ENCODE data around the gene ETFBKMT. TPM values are rescaled to one million over a fixed set of nuclear protein-coding genes. Genes with fewer than 3 reads are reported as not detected.

ETFBKMT gene
- total and polyA plus RNA-seq, 2 of the 13 experiments (the other 11 are each of a cell fraction or from before 2014, with no cell fraction given), result 0.62 to 0.93 TPM

- no peak for TF ChIP-seq ZNF276 (CRISPR knock-in tag; IDR thresholded peaks at IDR 0.05; ENCODE audit: low read depth)
- TF ChIP-seq USF2 (IDR thresholded peaks at IDR 0.05; ENCODE audit: low read depth, low read length), result no peak
- no peak for TF ChIP-seq USF2 (CRISPR knock-in tag; IDR thresholded peaks at IDR 0.05; ENCODE audit: borderline replicate concordance)
- no peak for TF ChIP-seq LRRFIP1 (CRISPR knock-in tag; conservative IDR thresholded peaks at IDR 0.05)
- TF ChIP-seq ZNF326 (CRISPR knock-in tag; IDR thresholded peaks at IDR 0.05; ENCODE audit: borderline replicate concordance), result no peak
- no peak for TF ChIP-seq FOXM1 (CRISPR knock-in tag; IDR thresholded peaks at IDR 0.05)
- peak; percentile 34; the same call in 1 of the 2 replicates for TF ChIP-seq FOXO1 (CRISPR knock-in tag; IDR thresholded peaks at IDR 0.05)
- TF ChIP-seq SRSF9 (IDR thresholded peaks at IDR 0.05; ENCODE audit: borderline replicate concordance, insufficient read depth, low read depth, low read length, poor library complexity, severe bottlenecking), result no peak
- no peak for TF ChIP-seq ZNF646 (CRISPR knock-in tag; IDR thresholded peaks at IDR 0.05)
- peak; percentile 77 for TF ChIP-seq SALL1 (CRISPR knock-in tag; IDR thresholded peaks at IDR 0.05)
- TF ChIP-seq NCOR1 (IDR thresholded peaks at IDR 0.05; ENCODE audit: borderline replicate concordance, low read length), result peak; percentile 36; the same call in 1 of the 2 replicates
- peak; percentile 69 for TF ChIP-seq ZNF317 (CRISPR knock-in tag; IDR thresholded peaks at IDR 0.05)
- TF ChIP-seq MBNL3 (CRISPR knock-in tag; conservative IDR thresholded peaks at IDR 0.05), result no peak
- TF ChIP-seq FOSL2 (CRISPR knock-in tag; IDR thresholded peaks at IDR 0.05), result peak; percentile 46; the same call in 1 of the 2 replicates
These were observed at the start of gene ETFBKMT (continued) for GRCh38 chr12:31659087-31659942.
